Esophagus squamous epithelium (tissue), 5 donors: ENCODE results near the gene CYP2U1. TPM values are rescaled to one million over a fixed set of nuclear protein-coding genes. Genes with fewer than 3 reads are reported as not detected.
"Not testable (repeated sequence)": the region's sequence is repeated elsewhere in the genome, so short reads cannot be mapped to it uniquely, and the experiment has no call there.

Experiments used
- DNase-seq: peaks from one replicate; lab custom pipeline; 2025; lab: John Stamatoyannopoulos, UW
- H3K27ac ChIP-seq, 4 donors: fragments of 200-600 bp; sonication (generic); one replicate each; pipeline ENCODE4 v1.5.1; 2016 to 2019; ENCODE audit warnings: mild to moderate bottlenecking in 1 of 4
- H3K27me3 ChIP-seq, 4 donors: fragments of 200-600 bp; sonication (generic); 1 replicate in 3 of 4; 2 replicates in 1 of 4; pipeline versions ENCODE4 v1.5.1 to v1.6.0; 2017 to 2021; ENCODE audit warnings: antibody characterized with exemption in 1 of 4
- H3K36me3 ChIP-seq, 3 donors: fragments of 200-600 bp; sonication (generic); one replicate each; pipeline ENCODE4 v1.5.1; 2016 to 2019
- H3K4me1 ChIP-seq, 3 donors: fragments of 200-600 bp; sonication (generic); one replicate each; pipeline ENCODE4 v1.5.1; 2017 to 2019
- H3K4me3 ChIP-seq, 4 donors: fragments of 200-600 bp; sonication (generic); 1 replicate in 3 of 4; 2 replicates in 1 of 4; pipeline ENCODE4 v1.5.1; 2016 to 2019; ENCODE audit warnings: mild to moderate bottlenecking in 2 of 4, moderate library complexity in 1 of 4
- H3K9me3 ChIP-seq, 3 donors: fragments of 200-600 bp; sonication (generic); one replicate each; pipeline ENCODE4 v1.5.1; 2016 to 2019
- CTCF ChIP-seq, 6 experiments: fragments of 450-650 bp in 4 of 6; fragments of 200-600 bp in 2 of 6; sonication (generic) in 2 of 6; IDR thresholded peaks; one replicate each; pipeline ENCODE4 v1.5.1; 2016 to 2019; ENCODE audit warnings: antibody characterized with exemption in 6 of 6, mild to moderate bottlenecking in 4 of 6, moderate library complexity in 4 of 6
- POLR2A ChIP-seq, 4 donors: fragments of 450-650 bp; IDR thresholded peaks; one replicate each; pipeline ENCODE4 v1.6.1; 2017; ENCODE audit warnings: antibody characterized with exemption in 4 of 4, mild to moderate bottlenecking in 4 of 4, moderate library complexity in 3 of 4
- WGBS, 2 donors: methylation state at CpG; one replicate each; pipeline ENCODE4 v1.1.5; 2018; 5-methylcytosine and 5-hydroxymethylcytosine counted together
- intact Hi-C: fragments of 100-400 bp; cut with DNase I; formaldehyde crosslinking; loops from one replicate; pipeline ENCODE4 v1.15.0; 2022
- total RNA-seq, 4 donors: library from RNA; depleted of rRNA; stranded (reverse); fragments of >200 nt; gene quantifications; one replicate each; pipeline ENCODE4 v1.1.0, GENCODE V29; 2016
- donor health status: DM: yes; HTN: yes; CAD: no.

Gene CYP2U1
- total RNA-seq, 4 donors from 2014 or later = 1.8 to 8.4 (median 4.5) TPM

- H3K27me3 ChIP-seq = no peaks in the 10 kb centered on the region
- no peak for DNase-seq
- peaks cover 0 to 21% (median 0%) of the 10 kb centered on the region in 3 donors for H3K9me3 ChIP-seq
- intact Hi-C loops = no loop called here
- no peaks in the 10 kb centered on the region for H3K36me3 ChIP-seq
- no peaks in the 10 kb centered on the region for H3K4me1 ChIP-seq
- TF ChIP-seq CTCF (IDR thresholded peaks at IDR 0.05) = no peak
- TF ChIP-seq POLR2A (IDR thresholded peaks at IDR 0.05) = no peak
- H3K4me3 ChIP-seq = no peak overlapping the region
- WGBS, 2 donors = 88 to 93% methylated on average over 2 of the region's 2 CpGs
- no peak overlapping the region for H3K27ac ChIP-seq
Observed at GRCh38 chr4:107917500-107917899, 13.8 kb upstream of the CYP2U1 start.

GRCh38 chr4:107922486-107923473 lies 8.6 kb upstream of the CYP2U1 start:
- WGBS, 2 donors = 57 to 69% methylated on average over 4 of the region's 4 CpGs
- DNase-seq = no peak
- H3K36me3 ChIP-seq = no peaks in the 10 kb centered on the region
- no peaks in the 10 kb centered on the region for H3K4me1 ChIP-seq
- H3K4me3 ChIP-seq = no peak overlapping the region
- peaks cover 0 to 21% (median 0%) of the 10 kb centered on the region in 3 donors for H3K9me3 ChIP-seq
- no peaks in the 10 kb centered on the region for H3K27me3 ChIP-seq
- intact Hi-C loops = no loop called here
- TF ChIP-seq CTCF (IDR thresholded peaks at IDR 0.05) = no peak
- TF ChIP-seq POLR2A (IDR thresholded peaks at IDR 0.05) = no peak
- no peak overlapping the region for H3K27ac ChIP-seq

- intact Hi-C loops, H3K27me3 ChIP-seq, H3K9me3 ChIP-seq, DNase-seq, H3K4me1 ChIP-seq, H3K36me3 ChIP-seq, H3K27ac ChIP-seq, H3K4me3 ChIP-seq: not testable (repeated sequence)
Observed at GRCh38 chr4:107925713-107926112, 5.6 kb upstream of the CYP2U1 start.

GRCh38 chr4:107926875-107927274 lies 4.5 kb upstream of the CYP2U1 start:
- 71 to 92% methylated on average over 3 to 4 of the region's 4 CpGs for WGBS, 2 donors
- H3K27ac ChIP-seq, H3K9me3 ChIP-seq, DNase-seq, H3K36me3 ChIP-seq, H3K27me3 ChIP-seq, intact Hi-C loops, H3K4me3 ChIP-seq: not testable (repeated sequence)
- peaks cover 3 to 12% (median 5%) of the 10 kb centered on the region in 3 donors for H3K4me1 ChIP-seq

GRCh38 chr4:107931775-107932321 lies 499 bp downstream of the CYP2U1 start:
- intact Hi-C loops = no loop called here
- no peaks in the 10 kb centered on the region for H3K9me3 ChIP-seq
- H3K27ac ChIP-seq = peak overlapping the region; percentile 63 to 90 (median 82)
- WGBS, 2 donors = 0% methylated on average over 2 to 10 of the region's 45 CpGs
- peaks cover 0 to 6% (median 0%) of the 10 kb centered on the region in 4 donors for H3K27me3 ChIP-seq
- peaks cover 0 to 6% (median 0%) of the 10 kb centered on the region in 3 donors for H3K36me3 ChIP-seq
- TF ChIP-seq POLR2A (IDR thresholded peaks at IDR 0.05) = no peak
- peak; percentile 1 for DNase-seq
- H3K4me1 ChIP-seq = peaks cover 7 to 34% (median 11%) of the 10 kb centered on the region in 3 donors
- H3K4me3 ChIP-seq = peak overlapping the region; percentile 60 to 82 (median 70)

GRCh38 chr4:107935246-107935645 lies 3.9 kb downstream of the CYP2U1 start:
- intact Hi-C loops = no loop called here
- Histone ChIP-seq H3K27me3 (peaks cover 0 to 6% (median 0%) of the 10 kb centered on the region in 4 donors), H3K36me3 (peaks cover 0 to 6% (median 0%) of the 10 kb centered on the region in 3 donors), H3K27ac (no peak overlapping the region), H3K9me3 (no peaks in the 10 kb centered on the region), H3K4me3 (no peak overlapping the region), H3K4me1 (peaks cover 7 to 33% (median 11%) of the 10 kb centered on the region in 3 donors)
- DNase-seq = no peak
- TF ChIP-seq POLR2A (IDR thresholded peaks at IDR 0.05) (no peak), CTCF (IDR thresholded peaks at IDR 0.05) (no peak)
